ENCODE data around the gene SHISA9. TPM values are rescaled to one million over a fixed set of nuclear protein-coding genes. Genes with fewer than 3 reads are reported as not detected.

SHISA9 gene
- total and polyA plus RNA-seq, 4 donors = under 0.01 to 0.46 (median 0.07) TPM

- ATAC-seq (ENCODE audit: insufficient read depth, low FRiP score) (no peak), DNase-seq (no peak)
- Histone ChIP-seq H3K36me3 (ENCODE audit: control insufficient read depth in 4 of 4, insufficient read depth in 4 of 4, low read length in 4 of 4) (no peaks in the 10 kb centered on the region), H3K9ac (ENCODE audit: insufficient read depth in 1 of 2, low read length in 2 of 2) (no peak overlapping the region), H3K4me3 (no peak overlapping the region), H3K4me1 (ENCODE audit: control insufficient read depth in 5 of 5, insufficient read depth in 5 of 5, low read length in 5 of 5) (no peaks in the 10 kb centered on the region), H3K9me3 (ENCODE audit: control insufficient read depth in 4 of 4, insufficient read depth in 3 of 4, low read length in 3 of 4) (no peaks in the 10 kb centered on the region), H3K27me3 (ENCODE audit: control insufficient read depth in 3 of 3, insufficient read depth in 3 of 3, low read length in 2 of 3) (no peaks in the 10 kb centered on the region), H3K27ac (ENCODE audit: low read depth in 1 of 2, low read length in 1 of 2) (no peak overlapping the region)
- TF ChIP-seq, protein P1, sequence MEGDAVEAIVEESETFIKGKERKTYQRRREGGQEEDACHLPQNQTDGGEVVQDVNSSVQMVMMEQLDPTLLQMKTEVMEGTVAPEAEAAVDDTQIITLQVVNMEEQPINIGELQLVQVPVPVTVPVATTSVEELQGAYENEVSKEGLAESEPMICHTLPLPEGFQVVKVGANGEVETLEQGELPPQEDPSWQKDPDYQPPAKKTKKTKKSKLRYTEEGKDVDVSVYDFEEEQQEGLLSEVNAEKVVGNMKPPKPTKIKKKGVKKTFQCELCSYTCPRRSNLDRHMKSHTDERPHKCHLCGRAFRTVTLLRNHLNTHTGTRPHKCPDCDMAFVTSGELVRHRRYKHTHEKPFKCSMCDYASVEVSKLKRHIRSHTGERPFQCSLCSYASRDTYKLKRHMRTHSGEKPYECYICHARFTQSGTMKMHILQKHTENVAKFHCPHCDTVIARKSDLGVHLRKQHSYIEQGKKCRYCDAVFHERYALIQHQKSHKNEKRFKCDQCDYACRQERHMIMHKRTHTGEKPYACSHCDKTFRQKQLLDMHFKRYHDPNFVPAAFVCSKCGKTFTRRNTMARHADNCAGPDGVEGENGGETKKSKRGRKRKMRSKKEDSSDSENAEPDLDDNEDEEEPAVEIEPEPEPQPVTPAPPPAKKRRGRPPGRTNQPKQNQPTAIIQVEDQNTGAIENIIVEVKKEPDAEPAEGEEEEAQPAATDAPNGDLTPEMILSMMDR (IDR thresholded peaks at IDR 0.05; ENCODE audit: control extremely low read depth, extremely low read depth) = no peak
- WGBS, 2 donors = 46% methylated on average over 4 of the region's 4 CpGs
Measured at GRCh38 chr16:13012601-13013000, 111.2 kb downstream of the SHISA9 start.

DNA sequence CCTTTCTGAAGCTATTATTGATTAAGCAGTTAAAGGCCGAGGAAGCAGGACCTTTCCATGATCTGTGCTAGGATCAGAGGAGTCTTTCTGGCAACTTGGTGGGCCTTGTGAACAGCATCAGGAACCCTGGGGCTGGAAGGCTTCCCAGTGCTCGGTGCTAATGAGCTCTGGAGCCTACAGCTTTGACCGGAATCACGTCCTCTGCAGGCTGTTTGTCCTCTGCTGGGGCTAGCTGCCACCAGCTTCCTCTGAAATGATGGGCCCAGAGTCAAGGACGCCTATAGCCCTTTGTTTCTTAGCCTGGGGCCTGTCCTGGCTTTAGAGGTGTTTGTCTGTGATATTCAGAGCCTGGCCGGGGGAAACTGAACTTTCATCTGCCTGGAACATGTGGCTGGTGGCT, 111.6 kb downstream of the SHISA9 start:
- Histone ChIP-seq H3K4me3 (no peak overlapping the region), H3K4me1 (ENCODE audit: control insufficient read depth in 5 of 5, insufficient read depth in 5 of 5, low read length in 5 of 5) (no peaks in the 10 kb centered on the region), H3K9me3 (ENCODE audit: control insufficient read depth in 4 of 4, insufficient read depth in 3 of 4, low read length in 3 of 4) (no peaks in the 10 kb centered on the region), H3K27me3 (ENCODE audit: control insufficient read depth in 3 of 3, insufficient read depth in 3 of 3, low read length in 2 of 3) (no peaks in the 10 kb centered on the region), H3K27ac (ENCODE audit: low read depth in 1 of 2, low read length in 1 of 2) (no peak overlapping the region), H3K9ac (ENCODE audit: insufficient read depth in 1 of 2, low read length in 2 of 2) (no peak overlapping the region), H3K36me3 (ENCODE audit: control insufficient read depth in 4 of 4, insufficient read depth in 4 of 4, low read length in 4 of 4) (no peaks in the 10 kb centered on the region)
- DNase-seq = no peak
- TF ChIP-seq, protein P1 (IDR thresholded peaks at IDR 0.05; ENCODE audit: control extremely low read depth, extremely low read depth) = no peak
- ATAC-seq (ENCODE audit: insufficient read depth, low FRiP score) = no peak
- 39 to 54% methylated on average over 6 of the region's 6 CpGs for WGBS, 2 donors

DNA sequence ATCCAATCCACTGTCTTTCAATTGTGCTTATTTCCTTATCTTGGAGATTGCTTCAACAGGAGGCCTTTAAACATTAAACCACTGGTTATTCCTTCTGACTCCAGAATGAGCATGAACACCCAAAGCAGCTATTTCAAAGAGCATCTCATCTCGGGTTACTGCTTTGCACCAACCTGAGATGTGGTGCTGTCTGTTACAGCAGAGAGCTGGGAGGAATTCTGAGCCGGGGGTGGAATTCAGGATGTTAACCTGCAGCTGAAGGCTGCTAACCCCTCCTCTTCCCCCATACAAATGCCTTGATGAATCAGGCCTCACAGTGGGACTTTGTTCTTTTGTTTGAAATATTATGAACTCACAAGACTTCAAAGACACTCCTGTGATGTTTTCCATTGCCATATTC, 113.1 kb downstream of the SHISA9 start:
- no peak for ATAC-seq (ENCODE audit: insufficient read depth, low FRiP score)
- 2 to 5% methylated on average over 2 of the region's 2 CpGs for WGBS, 2 donors
- Histone ChIP-seq H3K9ac (ENCODE audit: insufficient read depth in 1 of 2, low read length in 2 of 2) (no peak overlapping the region), H3K27ac (ENCODE audit: low read depth in 1 of 2, low read length in 1 of 2) (no peak overlapping the region), H3K36me3 (ENCODE audit: control insufficient read depth in 4 of 4, insufficient read depth in 4 of 4, low read length in 4 of 4) (no peaks in the 10 kb centered on the region), H3K27me3 (ENCODE audit: control insufficient read depth in 3 of 3, insufficient read depth in 3 of 3, low read length in 2 of 3) (no peaks in the 10 kb centered on the region), H3K4me3 (no peak overlapping the region), H3K9me3 (ENCODE audit: control insufficient read depth in 4 of 4, insufficient read depth in 3 of 4, low read length in 3 of 4) (no peaks in the 10 kb centered on the region), H3K4me1 (ENCODE audit: control insufficient read depth in 5 of 5, insufficient read depth in 5 of 5, low read length in 5 of 5) (no peaks in the 10 kb centered on the region)
- TF ChIP-seq, protein P1 (IDR thresholded peaks at IDR 0.05; ENCODE audit: control extremely low read depth, extremely low read depth) = no peak
- DNase-seq = no peak

GRCh38 chr16:13018026-13018425, 116.6 kb downstream of the SHISA9 start:
- H3K9ac ChIP-seq (ENCODE audit: insufficient read depth in 1 of 2, low read length in 2 of 2) = no peak overlapping the region
- DNase-seq = no peak
- H3K36me3 ChIP-seq (ENCODE audit: control insufficient read depth in 4 of 4, insufficient read depth in 4 of 4, low read length in 4 of 4) = no peaks in the 10 kb centered on the region
- no peak overlapping the region for H3K4me3 ChIP-seq
- no peak for ATAC-seq (ENCODE audit: insufficient read depth, low FRiP score)
- TF ChIP-seq, protein P1 (IDR thresholded peaks at IDR 0.05; ENCODE audit: control extremely low read depth, extremely low read depth) = no peak
- peaks cover 0 to 2% (median 0%) of the 10 kb centered on the region in 4 donors for H3K9me3 ChIP-seq (ENCODE audit: control insufficient read depth in 4 of 4, insufficient read depth in 3 of 4, low read length in 3 of 4)
- no peak overlapping the region for H3K27ac ChIP-seq (ENCODE audit: low read depth in 1 of 2, low read length in 1 of 2)
- 66 to 69% methylated on average over 5 of the region's 5 CpGs for WGBS, 2 donors
- H3K27me3 ChIP-seq (ENCODE audit: control insufficient read depth in 3 of 3, insufficient read depth in 3 of 3, low read length in 2 of 3) = no peaks in the 10 kb centered on the region
- no peaks in the 10 kb centered on the region for H3K4me1 ChIP-seq (ENCODE audit: control insufficient read depth in 5 of 5, insufficient read depth in 5 of 5, low read length in 5 of 5)
